Measurements from ENCODE around the gene AHCTF1. TPM values are rescaled to one million over a fixed set of nuclear protein-coding genes. Genes with fewer than 3 reads are reported as not detected.
"Not testable (repeated sequence)": the region's sequence is repeated elsewhere in the genome, so short reads cannot be mapped to it uniquely, and the experiment has no call there.

The AHCTF1 gene
- total and polyA plus RNA-seq, 2 experiments from 2014 or later, result 21.7 to 49.8 TPM

- no peak for TF ChIP-seq ZNF462 (CRISPR knock-in tag; IDR thresholded peaks at IDR 0.05)
- no peak for TF ChIP-seq CREB1 (CRISPR knock-in tag; IDR thresholded peaks at IDR 0.05; ENCODE audit: low read depth)
Observed at GRCh38 chr1:246856371-246856770, 75.4 kb downstream of the AHCTF1 start (continued).

GRCh38 chr1:246850640-246851039, 81.1 kb downstream of the AHCTF1 start:
- H3K27ac Mint-ChIP-seq; H3K9me2 ChIP-seq (ENCODE audit: insufficient read depth); H3K79me2 ChIP-seq (replicated peaks; ENCODE audit: insufficient read depth); DNase-seq (ENCODE audit: low spot score); H3K4me2 ChIP-seq; H3K4me1 Mint-ChIP-seq; H3K27ac ChIP-seq (ENCODE audit: low read depth); H3K27me3 ChIP-seq (ENCODE audit: insufficient read depth); H3K4me1 ChIP-seq (ENCODE audit: insufficient read depth); H2AFZ ChIP-seq; H3K4me3 ChIP-seq; H3K9me3 Mint-ChIP-seq; H4K20me1 ChIP-seq (replicated peaks; ENCODE audit: insufficient read depth); H3K27me3 Mint-ChIP-seq (ENCODE audit: insufficient read depth, low read depth, poor library complexity); H3F3A ChIP-seq (replicated peaks; ENCODE audit: low read depth); H3K4me3 Mint-ChIP-seq; ATAC-seq: not testable (repeated sequence)
- peaks cover 81% of the 10 kb centered on the region; the same call in 2 of the 3 replicates for H3K36me3 Mint-ChIP-seq (ENCODE audit: low read depth)
- H3K36me3 ChIP-seq (ENCODE audit: insufficient read depth), result peaks cover 52% of the 10 kb centered on the region

DNA sequence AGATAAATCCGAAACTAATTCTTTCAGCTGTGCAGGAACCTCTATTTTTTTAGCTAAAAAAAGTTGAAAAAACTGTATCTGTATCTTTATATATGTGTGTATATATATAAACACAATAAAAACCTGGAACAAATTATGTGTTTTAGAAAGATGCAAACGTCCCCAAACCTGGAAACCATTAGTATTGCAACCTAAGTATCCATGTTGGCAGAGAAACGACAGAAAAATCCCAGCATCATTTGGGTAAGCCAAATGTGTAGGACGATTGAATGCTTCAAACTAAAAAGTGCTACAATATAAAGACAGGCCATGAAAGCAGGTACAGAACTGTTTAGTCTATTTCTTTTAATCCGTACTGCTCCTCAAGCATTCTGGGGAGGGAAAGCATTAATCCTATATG, 87.9 kb downstream of the AHCTF1 start:
- DNase-seq (ENCODE audit: low spot score), result no peak
- no peaks in the 10 kb centered on the region for H3K9me3 Mint-ChIP-seq
- TF ChIP-seq, protein P1, sequence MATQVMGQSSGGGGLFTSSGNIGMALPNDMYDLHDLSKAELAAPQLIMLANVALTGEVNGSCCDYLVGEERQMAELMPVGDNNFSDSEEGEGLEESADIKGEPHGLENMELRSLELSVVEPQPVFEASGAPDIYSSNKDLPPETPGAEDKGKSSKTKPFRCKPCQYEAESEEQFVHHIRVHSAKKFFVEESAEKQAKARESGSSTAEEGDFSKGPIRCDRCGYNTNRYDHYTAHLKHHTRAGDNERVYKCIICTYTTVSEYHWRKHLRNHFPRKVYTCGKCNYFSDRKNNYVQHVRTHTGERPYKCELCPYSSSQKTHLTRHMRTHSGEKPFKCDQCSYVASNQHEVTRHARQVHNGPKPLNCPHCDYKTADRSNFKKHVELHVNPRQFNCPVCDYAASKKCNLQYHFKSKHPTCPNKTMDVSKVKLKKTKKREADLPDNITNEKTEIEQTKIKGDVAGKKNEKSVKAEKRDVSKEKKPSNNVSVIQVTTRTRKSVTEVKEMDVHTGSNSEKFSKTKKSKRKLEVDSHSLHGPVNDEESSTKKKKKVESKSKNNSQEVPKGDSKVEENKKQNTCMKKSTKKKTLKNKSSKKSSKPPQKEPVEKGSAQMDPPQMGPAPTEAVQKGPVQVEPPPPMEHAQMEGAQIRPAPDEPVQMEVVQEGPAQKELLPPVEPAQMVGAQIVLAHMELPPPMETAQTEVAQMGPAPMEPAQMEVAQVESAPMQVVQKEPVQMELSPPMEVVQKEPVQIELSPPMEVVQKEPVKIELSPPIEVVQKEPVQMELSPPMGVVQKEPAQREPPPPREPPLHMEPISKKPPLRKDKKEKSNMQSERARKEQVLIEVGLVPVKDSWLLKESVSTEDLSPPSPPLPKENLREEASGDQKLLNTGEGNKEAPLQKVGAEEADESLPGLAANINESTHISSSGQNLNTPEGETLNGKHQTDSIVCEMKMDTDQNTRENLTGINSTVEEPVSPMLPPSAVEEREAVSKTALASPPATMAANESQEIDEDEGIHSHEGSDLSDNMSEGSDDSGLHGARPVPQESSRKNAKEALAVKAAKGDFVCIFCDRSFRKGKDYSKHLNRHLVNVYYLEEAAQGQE (IDR thresholded peaks at IDR 0.05; ENCODE audit: unreplicated experiment), result no peak
- TF ChIP-seq CREB1 (CRISPR knock-in tag; IDR thresholded peaks at IDR 0.05; ENCODE audit: low read depth), result no peak

More for the DNA sequence above, 87.9 kb downstream of the AHCTF1 start:
- Histone ChIP-seq H3K27ac (ENCODE audit: low read depth) (0 out of 2 replicates have a peak overlapping the region, but pooled peaks have one; percentile 37), H3K36me3 (ENCODE audit: insufficient read depth) (peaks cover 29% of the 10 kb centered on the region), H3K4me1 (ENCODE audit: insufficient read depth) (no peaks in the 10 kb centered on the region), H3K79me2 (replicated peaks; ENCODE audit: insufficient read depth) (no peaks in the 10 kb centered on the region; the same call in 1 of the 2 replicates), H3K27me3 (ENCODE audit: insufficient read depth) (no peaks in the 10 kb centered on the region), H2AFZ (no peak overlapping the region), H3K9me2 (ENCODE audit: insufficient read depth) (no peaks in the 10 kb centered on the region), H4K20me1 (replicated peaks; ENCODE audit: insufficient read depth) (peaks cover 8% of the 10 kb centered on the region; the same call in 1 of the 2 replicates), H3K4me2 (no peak overlapping the region), H3K4me3 (no peak overlapping the region), H3F3A (replicated peaks; ENCODE audit: low read depth) (no peaks in the 10 kb centered on the region)
- H3K4me3 Mint-ChIP-seq, result no peak overlapping the region
- H3K36me3 Mint-ChIP-seq (ENCODE audit: low read depth), result peaks cover 59% of the 10 kb centered on the region
- peaks cover 8% of the 10 kb centered on the region; the same call in 2 of the 3 replicates for H3K4me1 Mint-ChIP-seq
- no peaks in the 10 kb centered on the region for H3K27me3 Mint-ChIP-seq (ENCODE audit: insufficient read depth, low read depth, poor library complexity)
- H3K27ac Mint-ChIP-seq, result no peak overlapping the region
- ATAC-seq, result no peak

All from GM23338 (cell line).